Epithelial cell of proximal tubule (primary cell): Measurements from ENCODE around the gene FARS2. TPM values are rescaled to one million over a fixed set of nuclear protein-coding genes. Genes with fewer than 3 reads are reported as not detected.

Source experiments
- DNase-seq: peaks from one replicate; pipeline ENCODE4 v3.0.0-alpha.2; 2011; ENCODE audit warnings: low read depth
- H3K4me3 ChIP-seq: 2 replicates; pipeline ENCODE4 v1.5.1; 2011; ENCODE audit warnings: low read depth, mild to moderate bottlenecking, low read length
- CTCF ChIP-seq: conservative IDR thresholded peaks from 2 replicates; pipeline ENCODE4 v1.5.1; 2012; ENCODE audit warnings: low read depth, mild to moderate bottlenecking, low read length
- total RNA-seq: library from RNA; depleted of rRNA; stranded (reverse); fragments of >200 nt; gene quantifications from 2 replicates; pipeline ENCODE4 v1.2.3, GENCODE V29; 2015

The FARS2 gene
- total RNA-seq, 1 donor from 2014 or later = 7.7 TPM

- no peak for TF ChIP-seq CTCF
- no peak for DNase-seq
- no peak overlapping the region for H3K4me3 ChIP-seq
These were observed 270.6 kb downstream of the FARS2 start for GRCh38 chr6:5531853-5532375.

GRCh38 chr6:5532941-5533340 lies 271.6 kb downstream of the FARS2 start:
- H3K4me3 ChIP-seq = no peak overlapping the region
- no peak for TF ChIP-seq CTCF
- DNase-seq = no peak

GRCh38 chr6:5534643-5535042 lies 273.3 kb downstream of the FARS2 start:
- DNase-seq = no peak
- H3K4me3 ChIP-seq = no peak overlapping the region
- no peak for TF ChIP-seq CTCF

GRCh38 chr6:5536644-5537043 lies 275.3 kb downstream of the FARS2 start:
- no peak overlapping the region for H3K4me3 ChIP-seq
- no peak for DNase-seq
- TF ChIP-seq CTCF = no peak

GRCh38 chr6:5537132-5537531 lies 275.8 kb downstream of the FARS2 start:
- no peak for TF ChIP-seq CTCF
- DNase-seq = no peak
- no peak overlapping the region for H3K4me3 ChIP-seq

GRCh38 chr6:5537967-5538366 lies 276.7 kb downstream of the FARS2 start:
- no peak for DNase-seq
- no peak for TF ChIP-seq CTCF
- H3K4me3 ChIP-seq = no peak overlapping the region

- DNase-seq = no peak
These were observed 279.1 kb downstream of the FARS2 start for GRCh38 chr6:5540370-5540769.

More at GRCh38 chr6:5540370-5540769, 279.1 kb downstream of the FARS2 start:
- H3K4me3 ChIP-seq = no peak overlapping the region
- no peak for TF ChIP-seq CTCF
